DOHH2 (cell line): ENCODE data around the gene LBHD1.

ENCODE experiments used
- EZH2phosphoT487 ChIP-seq: fragments of 200-600 bp; sonication (generic); IDR thresholded peaks from 2 replicates; pipeline ENCODE4 v1.6.1; 2017; ENCODE audit warnings: borderline replicate concordance, mild to moderate bottlenecking, antibody characterized with exemption, low read length, moderate library complexity, mixed read lengths
- TF ChIP-seq, protein P1 (sequence below): fragments of 200-600 bp; sonication (generic); IDR thresholded peaks from one replicate; pipeline ENCODE4 v1.5.1; 2014; ENCODE audit warnings: antibody characterized with exemption, mild to moderate bottlenecking, low read depth, low read length; ENCODE audit not compliant: poor library complexity, severe bottlenecking

DNA sequence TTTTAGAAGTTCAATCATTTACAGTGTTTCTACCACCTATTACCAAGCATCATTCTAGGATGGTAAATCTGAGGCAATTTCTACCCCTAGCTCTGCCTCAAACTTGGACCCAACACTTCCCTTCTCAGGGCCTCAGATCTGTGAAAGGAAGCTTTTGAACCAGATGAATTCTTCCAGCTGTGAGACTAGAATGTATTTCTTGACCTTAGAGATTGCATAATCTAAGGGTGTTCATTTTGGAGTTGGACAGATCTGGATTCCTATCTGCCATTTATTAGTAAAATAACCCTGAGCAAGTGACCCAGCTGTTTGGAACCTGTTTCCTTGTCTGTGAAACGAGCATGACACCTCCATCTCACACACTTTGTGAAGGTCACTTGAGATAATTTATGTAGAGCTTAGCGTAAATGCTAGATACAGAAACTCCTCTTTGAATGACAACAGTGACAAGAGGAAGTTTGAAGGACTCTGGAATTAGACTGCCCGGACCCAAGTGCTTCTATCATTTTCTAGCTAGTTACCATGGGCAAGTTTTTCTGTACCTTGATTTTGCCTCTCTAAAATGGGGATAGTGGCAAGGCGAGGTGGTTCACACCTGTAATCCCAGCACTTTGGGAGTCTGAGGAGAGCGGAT, 15.2 kb downstream of the LBHD1 start:
- TF ChIP-seq, protein P1, sequence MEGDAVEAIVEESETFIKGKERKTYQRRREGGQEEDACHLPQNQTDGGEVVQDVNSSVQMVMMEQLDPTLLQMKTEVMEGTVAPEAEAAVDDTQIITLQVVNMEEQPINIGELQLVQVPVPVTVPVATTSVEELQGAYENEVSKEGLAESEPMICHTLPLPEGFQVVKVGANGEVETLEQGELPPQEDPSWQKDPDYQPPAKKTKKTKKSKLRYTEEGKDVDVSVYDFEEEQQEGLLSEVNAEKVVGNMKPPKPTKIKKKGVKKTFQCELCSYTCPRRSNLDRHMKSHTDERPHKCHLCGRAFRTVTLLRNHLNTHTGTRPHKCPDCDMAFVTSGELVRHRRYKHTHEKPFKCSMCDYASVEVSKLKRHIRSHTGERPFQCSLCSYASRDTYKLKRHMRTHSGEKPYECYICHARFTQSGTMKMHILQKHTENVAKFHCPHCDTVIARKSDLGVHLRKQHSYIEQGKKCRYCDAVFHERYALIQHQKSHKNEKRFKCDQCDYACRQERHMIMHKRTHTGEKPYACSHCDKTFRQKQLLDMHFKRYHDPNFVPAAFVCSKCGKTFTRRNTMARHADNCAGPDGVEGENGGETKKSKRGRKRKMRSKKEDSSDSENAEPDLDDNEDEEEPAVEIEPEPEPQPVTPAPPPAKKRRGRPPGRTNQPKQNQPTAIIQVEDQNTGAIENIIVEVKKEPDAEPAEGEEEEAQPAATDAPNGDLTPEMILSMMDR, result no peak
- TF ChIP-seq EZH2phosphoT487, result no peak
